CD4-positive, alpha-beta T cell treated with Interleukin-15 for 1 hour (primary cell): ENCODE results near the gene XCR1.
"Not testable (repeated sequence)": the region's sequence is repeated elsewhere in the genome, so short reads cannot be mapped to it uniquely, and the experiment has no call there.

ENCODE experiments used
- DNase-seq: peaks from one replicate; pipeline ENCODE4 v3.0.0-alpha.2; 2020

Gene XCR1

DNA sequence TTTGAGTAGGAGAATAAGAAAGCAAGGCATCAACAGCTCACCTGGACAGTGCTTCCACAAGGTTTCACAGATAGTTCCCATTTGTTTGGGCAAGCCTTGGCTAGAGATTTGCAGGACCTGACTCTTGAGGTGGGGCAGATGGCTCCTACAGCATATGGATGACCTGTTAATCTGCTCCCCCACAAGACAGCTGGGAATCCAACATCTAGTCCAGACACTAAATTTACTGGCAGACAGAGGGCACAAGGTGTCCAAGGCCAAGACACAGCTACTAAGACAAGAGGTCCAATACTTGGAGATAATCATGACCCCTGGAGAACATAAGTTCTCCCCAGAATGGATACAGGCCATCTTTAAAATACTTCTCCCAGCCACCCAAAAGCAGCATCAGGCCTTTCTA lies 23.6 kb downstream of the XCR1 start:
- not testable (repeated sequence) for DNase-seq

DNA sequence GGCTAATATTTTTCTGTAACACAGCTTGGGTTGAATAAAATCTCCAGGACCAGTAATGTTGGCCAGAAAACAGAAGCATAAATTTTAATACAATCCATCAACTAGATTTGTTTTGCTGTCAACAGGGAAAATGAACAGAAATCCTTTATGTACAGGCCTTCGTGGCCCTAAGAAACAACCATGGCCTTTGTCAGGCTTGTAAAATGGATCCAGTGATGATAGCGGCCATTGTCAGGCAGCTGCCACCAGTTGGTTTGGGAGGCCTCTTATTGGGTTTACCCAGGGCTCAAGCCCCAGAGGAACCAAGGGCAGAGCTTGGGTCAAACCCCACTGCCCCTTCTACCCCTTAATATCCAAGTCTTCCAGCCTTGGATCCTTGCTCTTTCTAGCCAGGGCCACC lies 26.1 kb downstream of the XCR1 start:
- no peak for DNase-seq

DNA sequence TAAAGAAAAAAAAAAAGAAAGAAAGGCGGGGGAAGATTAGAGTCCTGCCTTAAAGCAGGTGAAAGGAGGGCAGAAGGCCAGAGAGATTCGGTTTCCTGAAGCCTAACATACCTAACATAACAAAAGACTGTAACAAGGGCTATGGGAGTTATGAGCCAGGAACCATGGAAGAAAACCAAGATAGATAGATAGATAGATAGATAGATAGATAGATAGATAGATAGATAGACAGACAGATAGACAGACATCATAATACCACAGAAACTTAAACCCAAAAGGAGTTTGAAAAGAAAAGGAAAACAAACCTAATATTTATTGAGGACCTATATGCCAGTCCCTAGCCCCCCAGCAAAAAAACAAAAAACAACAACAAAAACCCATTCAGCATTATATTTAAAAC lies 29.3 kb downstream of the XCR1 start:
- DNase-seq = no peak

DNA sequence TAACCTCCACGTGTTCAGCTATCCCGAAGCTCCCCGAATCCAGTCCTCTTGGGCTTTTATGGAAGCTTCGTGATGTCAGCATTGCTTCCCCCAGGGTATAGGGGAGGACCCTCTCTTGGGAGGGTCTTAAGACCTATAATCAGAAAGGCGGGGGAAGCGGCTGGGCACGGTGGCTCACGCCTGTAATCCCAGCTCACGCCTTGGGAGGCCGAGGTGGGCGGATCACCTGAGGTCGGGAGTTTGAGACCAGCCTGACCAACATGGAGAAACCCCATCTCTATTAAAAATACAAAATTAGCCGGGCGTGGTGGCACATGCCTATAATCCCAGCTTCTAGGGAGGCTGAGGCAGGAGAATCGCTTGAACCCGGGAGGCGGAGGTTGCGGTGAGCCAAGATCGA lies 29.8 kb downstream of the XCR1 start:
- DNase-seq = not testable (repeated sequence)

DNA sequence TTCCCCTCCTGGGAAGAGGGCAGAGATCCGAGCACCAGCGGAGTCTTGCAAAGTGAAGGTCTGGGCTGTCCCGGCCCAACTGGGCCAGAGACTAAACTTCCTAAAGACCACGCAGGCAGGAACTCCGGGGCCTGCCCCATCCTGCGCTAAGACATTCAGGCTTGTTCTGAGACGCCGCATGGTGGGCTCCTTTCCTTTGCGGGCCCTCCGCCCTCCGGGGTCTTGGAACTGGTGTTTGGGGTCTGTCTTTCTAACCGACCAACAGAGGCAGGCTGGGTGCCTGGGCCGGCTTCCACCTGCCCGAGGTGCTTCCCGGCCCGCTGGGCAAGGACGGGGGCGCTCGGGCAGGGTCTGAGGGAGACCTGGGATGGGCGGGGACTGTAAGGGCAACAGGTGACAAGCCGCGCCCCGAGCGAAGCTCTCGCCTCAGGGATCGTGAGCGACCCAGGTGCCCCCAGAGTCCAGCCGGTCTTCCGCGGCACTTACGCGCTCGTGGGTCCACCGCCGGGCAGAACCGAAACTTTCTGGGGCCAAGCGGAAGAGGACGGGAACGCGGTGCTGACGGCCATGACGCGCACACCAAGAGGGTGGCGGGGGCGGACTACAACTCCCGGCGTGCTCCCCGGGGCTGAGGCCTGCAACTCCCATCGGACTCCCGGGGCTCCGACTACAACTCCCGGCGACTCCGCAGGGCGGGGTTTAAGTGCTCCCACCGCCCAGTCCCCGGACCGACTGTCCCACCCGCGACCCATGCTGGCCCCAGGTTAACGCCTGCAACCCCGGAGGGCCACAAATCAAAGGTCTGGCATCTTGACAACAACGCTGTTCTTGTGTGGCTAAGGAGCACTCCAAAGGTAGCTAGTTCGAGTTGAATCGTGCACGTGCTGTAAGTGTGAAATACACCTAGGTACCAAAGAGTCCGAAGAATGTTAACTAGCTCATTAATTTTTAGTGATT lies 31.8 kb downstream of the XCR1 start, which contains the start of gene FYCO1:
Gene FYCO1, minus strand, starts transcription at position 589 of the 957 bp plus-strand sequence. CDS start 10,914 bp downstream, outside the sequence.
- peak; percentile 90 for DNase-seq

DNA sequence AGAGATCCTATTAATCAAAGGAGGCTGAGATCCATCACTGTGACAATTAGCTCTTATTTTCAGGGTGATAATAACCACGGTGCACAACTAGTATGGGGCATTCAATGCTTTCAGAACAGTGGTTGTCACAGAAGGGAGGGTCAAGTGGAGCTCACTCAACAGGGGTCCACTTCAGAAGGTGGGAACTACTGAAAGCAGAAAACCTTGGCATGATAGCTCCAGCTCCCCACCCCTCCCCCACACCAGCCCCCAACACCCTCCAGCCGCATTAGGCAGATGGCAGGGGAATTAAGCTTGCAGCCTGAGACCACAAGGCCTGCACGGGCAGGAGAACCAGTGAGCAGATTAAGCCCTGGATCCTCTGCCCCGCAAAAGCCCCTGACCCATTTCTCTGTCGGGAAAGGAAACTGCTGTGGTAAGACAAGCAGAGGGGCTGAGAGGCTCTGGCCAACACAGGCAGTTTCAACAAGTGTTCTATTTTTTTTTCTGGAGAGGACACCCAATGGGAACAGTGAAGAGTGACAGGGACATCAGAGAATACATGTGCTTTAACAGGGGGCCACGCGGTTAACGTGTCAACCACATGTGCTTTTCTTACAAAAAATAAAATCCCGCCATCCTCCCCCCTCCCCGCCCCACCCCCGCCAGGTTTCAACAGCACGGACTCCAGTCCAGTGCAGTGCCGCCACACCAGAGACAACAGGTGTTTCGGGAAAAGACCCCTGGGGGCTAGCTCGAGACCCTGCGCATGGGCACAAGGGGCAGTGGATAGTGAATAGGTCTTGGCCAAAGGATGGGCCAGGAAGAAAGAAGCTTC lies 32.7 kb downstream of the XCR1 start:
- DNase-seq = peak; percentile 50

DNA sequence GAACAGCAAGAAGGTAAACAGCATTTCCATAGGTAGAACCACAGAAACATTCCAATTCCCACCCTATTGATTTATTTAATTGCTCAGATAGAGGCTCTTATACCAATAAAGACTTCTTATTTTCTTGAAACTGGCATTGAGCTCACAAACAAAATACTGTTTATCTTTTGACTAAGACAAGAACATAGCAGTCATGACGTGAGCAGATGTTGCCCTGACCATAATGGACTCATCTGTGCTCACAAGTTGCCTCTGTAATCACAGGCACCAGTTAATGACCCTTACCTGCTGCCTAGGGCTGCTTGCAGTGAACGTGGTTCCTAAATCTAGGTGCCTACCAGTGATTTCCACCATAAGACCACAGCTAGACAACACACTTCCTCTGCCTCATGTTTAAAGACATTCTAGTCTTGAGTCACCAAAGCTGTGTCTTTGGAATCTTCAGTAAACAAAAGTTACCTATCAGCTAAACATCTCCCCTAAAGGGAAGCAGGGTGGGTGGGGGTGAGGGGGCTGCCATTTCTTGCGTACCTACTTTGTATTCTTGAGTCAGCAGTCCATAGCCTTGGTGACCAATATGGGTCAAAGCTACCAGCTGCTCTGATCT lies 33.8 kb downstream of the XCR1 start:
- DNase-seq = no peak

DNA sequence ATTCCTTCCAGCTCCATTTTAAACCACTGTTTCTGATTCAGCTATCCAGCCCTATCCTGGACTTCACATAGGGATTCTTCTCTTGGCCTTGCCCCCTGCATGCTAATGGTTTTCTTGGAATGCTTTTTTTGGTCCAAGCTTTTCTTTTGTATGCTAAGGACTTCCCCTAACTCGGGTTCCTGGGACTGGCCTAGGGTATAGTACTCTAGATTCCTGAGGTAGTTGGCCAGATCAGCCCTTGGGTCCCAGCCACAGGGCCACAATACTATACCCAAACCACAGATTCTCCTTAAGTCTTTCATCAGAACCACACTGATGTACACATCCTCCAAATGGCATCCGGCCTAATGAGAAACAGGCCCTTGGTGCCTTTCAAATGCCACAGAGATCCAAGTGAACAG lies 34.5 kb downstream of the XCR1 start:
- DNase-seq = no peak

DNA sequence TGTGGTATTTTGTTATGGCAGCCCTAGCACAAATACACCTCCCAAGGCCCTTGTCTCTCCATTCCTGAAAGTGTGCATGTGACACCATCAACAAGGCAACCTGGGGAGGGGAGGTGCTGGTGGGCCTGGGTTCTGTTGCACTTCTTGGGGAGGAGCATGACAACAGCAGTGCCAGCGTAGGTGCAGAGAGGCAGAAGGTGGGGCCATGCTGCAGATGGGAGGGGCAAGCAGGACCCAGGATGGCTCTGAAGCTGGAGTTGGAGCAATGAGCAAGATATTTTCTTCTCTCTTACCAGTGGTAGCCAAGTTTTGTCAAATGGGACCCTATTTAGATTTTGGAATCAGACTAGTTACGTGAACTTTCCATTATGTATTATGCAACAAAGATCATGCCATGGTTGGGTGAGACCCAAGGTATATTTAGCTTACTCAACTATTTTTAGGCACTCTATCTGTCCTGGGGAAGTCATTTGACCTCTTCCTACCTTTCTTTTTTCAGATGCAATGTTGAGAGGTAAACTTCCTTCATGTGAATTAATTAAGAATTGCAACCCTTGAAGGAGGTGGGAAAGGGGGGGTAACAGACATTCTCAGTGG lies 35.1 kb downstream of the XCR1 start:
- no peak for DNase-seq

DNA sequence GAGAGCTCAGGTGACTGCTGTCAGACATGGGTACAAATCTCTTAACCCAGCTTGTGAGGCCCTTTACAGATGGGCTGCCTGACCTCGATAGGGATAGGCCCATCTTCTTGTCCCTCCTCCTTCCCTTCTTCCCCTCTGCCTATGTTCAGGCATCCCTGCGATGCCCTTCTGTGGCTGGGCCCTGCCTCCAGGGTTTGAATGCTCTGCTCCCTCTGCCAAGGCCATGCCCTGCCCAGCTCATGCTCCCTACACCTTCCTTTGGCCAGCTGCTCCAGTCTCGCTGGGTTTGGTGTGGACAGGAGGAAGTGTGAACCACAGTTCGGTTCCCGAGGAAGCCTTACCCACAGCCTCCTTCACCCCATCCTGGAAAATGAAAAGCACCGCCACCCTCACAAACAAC lies 35.9 kb downstream of the XCR1 start:
- no peak for DNase-seq

DNA sequence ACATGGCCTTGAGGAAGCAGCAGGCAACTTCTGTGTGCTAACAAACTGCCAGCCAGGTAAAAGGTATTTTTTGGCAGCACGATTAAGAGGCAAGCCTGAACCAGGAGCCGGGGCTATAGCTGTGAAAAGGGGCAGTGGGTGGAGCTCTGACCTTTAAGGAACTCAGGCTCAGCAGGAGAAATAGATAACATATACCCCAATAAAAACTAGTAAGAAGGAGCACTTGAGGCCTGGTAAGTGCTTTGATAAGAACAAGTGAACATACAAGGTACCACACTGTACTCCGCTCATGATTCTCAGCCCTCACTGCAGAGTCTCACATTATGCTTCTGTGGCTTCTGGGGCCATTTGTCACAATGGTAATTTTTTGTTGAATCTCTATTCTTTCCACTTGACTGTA lies 37.1 kb downstream of the XCR1 start:
- DNase-seq = no peak

DNA sequence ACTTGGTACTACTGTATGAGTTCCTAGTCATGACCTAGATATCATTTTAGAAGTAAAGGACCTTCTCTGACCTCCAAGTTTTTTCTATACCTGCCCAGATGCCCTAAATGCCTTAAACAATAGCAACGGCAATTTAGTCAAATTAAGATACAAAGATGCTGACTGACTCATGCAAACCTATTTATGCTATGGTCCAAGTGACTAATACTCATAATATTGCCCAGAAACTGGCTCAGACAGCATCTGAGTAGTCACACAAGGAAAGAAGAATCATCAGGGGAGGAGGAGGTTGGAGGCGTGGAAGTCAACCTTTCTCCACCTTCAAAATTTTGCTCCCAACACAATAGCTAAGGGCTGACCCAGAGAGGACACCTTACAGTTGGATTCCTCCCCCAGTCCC lies 38.5 kb downstream of the XCR1 start:
- no peak for DNase-seq

DNA sequence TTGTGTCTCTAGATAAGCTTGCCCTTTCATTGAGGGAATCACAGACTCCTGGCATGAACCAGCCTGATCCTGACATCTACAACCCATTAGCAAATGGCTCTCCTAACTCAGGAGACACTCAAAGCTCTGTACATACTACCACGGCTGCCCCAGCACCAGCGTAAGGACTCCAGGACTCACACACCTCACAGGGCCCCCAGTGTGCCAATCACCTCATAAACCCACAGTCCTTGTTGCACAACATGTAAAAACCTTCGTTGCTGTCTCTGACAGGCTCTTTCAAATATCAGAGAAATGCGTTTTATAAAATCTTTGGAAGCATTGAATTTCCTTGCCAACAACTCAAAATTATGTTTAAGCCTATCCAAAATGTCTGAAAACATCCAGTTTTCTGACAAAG lies 38.9 kb downstream of the XCR1 start:
- DNase-seq = no peak

DNA sequence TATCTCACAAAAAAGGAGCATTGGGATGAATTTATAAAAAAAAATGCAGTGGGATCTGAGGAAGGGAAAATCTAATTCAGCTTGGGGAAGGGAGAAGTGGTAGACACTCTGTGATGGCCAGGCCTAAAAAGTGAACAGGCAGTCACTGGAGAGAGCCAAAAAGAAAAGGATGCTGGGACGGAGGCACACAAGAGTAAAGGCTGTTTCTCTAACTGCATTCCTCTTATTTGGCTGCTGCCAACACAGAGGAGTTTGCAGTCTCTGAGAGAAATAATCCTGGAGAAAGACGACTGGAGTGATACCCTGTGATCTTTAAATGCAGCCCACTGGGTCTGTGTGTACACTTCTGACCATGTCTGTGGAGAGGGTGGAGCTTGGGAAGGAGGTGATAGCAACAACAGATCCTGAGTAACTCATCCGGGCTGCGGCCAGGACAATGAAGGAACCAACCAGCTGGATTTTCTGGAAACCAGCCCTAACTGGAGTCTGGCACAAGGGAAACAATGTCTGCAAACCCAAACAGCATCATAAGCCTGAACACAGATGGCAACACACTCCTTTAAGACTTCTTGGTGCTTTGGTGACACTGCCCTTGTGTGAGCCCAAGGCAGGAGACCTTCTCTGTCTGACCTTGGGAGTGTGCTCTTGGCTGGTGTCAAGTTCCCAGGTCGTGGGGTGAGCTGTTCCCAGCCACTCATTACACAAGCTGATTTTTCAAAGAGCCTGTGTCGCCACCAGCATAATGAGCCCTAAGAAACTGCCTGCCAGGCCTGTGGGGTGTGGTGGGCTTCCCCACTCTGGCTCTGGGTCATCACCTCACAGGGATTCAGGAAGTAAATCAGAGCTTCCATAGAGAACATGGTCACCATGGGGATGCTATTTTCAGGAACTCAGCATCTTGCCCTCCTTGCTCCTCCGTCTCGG lies 39.7 kb downstream of the XCR1 start:
- DNase-seq = no peak

DNA sequence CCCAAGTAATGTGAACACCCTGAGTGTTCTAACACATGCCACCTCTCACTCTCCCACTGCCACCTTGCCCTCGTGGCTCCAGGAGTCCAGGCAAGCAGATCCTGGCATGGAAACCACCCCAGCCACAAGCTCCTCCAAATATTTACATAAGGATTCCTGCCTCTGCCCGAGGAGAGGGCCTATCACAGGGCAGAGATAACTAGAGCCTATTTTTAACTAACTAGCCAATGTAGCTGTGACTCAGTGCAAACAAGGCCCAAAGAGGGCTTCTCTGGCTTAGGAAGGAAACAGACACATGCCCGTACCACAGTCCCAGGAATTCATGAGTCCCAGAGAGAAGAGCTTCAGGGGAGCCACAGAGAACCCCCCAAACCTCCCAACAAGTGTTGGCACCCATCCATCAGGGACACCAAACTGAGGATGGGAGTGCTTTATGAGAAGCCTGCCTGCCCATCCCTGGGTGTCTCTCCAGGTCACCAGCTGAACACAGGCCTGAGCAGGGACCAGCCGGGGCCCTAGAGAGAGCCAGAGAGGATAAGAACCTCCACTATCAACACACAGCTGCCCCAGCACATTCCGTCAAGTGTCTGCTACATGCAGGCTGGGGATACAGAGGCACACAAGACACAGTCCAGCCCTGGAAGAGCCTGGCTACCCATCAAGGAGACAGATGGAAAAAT lies 40.8 kb downstream of the XCR1 start:
- DNase-seq = no peak

DNA sequence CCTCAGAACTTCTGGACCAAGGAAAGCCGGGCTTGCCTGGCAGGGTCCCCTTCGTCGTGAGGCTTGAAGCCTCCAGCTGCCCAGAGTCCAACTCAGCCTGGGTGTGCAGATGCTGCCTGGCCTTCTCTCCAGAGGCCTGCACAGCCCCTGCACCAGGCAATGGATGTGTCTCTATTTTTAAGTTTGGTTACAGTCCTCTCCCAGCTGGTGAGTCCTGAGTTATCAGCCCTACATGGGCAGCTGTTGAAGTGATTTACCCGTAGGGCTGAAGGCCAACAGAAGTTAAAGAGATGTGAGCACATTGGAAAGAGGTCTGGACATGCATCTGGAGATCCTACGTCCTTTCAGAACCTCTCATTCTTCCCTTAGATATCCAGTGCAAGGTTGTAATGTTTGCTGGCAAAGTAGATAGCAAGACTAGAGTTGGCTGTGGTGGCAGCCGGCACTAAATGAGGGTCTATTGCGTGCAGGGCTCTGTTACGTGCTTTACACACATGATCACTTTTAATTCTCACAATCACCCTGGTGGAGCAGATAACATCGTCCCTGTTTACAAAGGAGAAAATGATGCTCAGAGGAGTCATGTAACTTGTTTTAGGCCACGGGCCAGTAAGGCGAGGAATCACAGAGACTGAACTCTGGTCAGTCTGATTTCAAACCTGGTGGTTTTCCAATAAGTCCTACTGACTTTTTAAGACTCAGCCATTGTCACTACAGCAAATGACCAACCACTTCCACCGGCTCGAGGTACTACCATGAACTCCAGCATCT lies 41.6 kb downstream of the XCR1 start:
- DNase-seq = no peak

DNA sequence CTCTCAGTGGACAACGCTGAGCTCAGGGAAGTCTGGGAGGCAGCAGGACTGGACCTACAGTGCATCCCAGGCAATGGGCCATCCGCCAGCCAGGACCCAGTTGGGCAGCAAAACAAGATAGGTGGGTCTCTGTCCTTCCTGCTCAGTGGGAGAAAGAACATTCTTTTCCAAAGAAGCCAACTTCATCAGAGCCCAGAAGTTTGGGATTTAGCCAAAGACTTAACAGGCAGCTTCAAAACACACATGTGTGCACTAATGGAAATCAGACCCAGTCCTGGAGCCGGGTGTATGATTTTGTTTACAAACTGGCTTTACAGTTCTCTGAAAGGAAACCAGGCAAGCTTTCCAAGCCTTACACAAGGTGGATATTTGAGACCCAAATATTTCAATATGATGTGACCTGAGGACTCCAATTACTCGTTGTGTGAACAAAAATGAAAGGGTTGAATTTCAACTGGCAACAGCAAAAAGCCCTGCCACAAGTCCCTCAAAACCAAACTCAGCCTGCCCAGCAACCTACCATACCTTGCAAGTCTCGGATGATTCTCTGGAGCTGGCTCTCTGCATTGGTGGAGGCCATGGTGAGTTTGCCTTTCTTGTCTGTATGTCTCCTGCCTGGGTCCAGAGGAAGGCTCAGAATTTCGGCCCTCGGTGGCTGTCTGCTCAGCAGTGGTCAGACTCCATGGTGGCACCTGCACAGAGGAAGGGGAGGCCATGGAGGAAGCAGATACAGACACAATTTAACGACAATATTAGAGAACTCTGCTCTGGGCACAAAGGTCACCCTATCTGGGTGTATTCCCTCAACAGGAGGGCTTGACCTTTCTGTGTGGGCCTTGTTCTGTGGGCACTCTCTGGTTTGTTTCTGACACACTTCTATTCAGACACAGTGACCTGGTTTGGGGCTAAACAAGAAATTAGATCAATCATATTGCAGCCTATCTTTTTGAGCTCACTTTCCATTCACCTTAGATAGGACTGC lies 42.7 kb downstream of the XCR1 start:
- no peak for DNase-seq

DNA sequence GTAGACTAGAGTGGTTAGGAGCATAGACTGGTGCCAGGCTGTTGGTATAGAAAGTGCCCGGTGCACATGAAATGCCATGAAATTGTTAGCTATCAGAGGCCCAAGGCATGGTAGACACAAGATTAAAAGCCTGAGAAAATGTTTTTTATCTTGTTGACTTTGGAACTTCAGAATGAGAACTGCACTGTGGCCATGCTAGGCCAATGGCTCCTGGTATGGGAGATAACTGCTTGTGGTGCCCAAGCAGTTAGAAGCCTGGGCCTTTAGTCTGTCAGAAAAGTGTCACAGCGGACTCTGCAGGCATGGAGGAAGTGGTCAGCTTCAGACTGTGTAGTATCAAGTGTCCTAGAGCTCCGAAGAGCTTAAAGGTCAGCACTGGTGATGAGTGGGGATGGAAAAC lies 43.5 kb downstream of the XCR1 start:
- DNase-seq = no peak
